UCSD-AML1 (cell line): ENCODE data around the gene S100A13.
"Not testable (repeated sequence)": the region's sequence is repeated elsewhere in the genome, so short reads cannot be mapped to it uniquely, and the experiment has no call there.

ENCODE experiments used
- DNase-seq: peaks from one replicate; lab custom pipeline; 2025; ENCODE audit not compliant: unreplicated experiment; lab: John Stamatoyannopoulos, UW

Gene S100A13

DNA sequence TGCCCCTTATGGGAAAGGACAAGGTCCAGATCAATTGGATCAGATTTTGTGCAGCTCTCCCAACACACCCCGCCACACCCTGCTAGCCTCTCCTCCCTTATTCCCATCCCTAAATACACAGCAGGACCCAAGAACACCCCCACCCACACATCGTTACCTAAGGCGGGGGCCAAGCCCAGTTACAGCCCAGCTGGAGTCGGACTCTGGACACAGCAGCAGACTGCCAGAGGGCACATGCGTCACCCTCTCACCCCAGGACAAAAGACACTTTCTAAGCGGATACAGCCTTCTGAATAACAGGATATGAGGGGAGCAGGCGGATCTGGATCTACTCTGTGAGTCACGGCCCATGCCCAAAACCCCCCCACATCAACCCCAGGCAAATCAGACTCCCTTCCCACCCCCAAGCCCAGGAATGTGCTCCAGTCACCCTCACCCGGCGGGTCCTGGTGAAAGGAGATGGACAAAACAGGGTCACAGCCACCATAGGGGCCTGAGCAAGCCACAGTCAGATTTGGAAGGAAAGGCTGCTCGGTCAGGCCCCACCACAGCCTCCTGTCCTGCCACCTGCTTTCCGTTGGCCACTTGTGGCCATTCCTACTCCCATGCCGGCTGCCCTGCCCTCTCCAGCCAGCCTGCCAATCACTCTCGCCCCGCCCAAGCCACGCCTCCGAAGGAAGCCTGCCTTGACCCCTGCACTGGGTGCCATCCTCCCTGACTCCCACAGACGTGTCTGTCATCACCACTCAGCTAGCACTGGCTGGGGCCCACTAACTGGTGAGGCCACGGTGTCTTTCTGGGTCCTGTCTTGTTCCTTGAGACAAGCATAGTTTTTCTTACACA lies 18.3 kb downstream of the S100A13 start:
- DNase-seq: peak; percentile 73

DNA sequence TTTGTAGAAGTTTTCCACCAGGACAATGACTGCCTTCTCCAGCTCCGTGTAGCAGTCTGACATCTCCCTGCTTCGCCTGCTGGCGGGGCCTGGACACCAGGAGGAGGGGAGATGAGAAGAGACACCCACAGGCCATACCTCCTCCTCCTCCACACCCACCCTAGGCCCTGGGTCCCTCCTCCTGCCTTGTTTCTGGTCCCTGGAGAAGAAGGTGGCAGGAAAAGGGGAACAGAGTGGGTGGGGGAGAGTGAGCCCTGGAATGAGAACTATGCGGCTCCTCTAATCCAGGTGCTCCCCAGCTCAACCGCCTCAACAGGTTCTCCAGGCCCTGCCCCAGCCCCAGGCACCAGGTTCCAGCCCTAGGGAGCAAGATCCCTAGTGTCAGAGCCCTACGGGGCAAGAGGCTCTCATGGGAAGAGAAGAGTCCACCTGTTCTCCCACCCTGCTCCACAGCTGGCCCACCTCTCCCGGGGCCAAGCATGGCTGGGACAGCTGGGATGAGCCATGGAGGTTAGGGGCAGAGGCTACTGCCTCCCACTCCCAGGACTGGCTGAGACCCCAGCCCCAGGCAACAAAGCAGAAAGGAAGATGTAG lies 19.1 kb downstream of the S100A13 start:
- DNase-seq: no peak

GRCh38 chr1:153607381-153607780 lies 19.9 kb downstream of the S100A13 start:
- no peak for DNase-seq

GRCh38 chr1:153606194-153606593 lies 21.1 kb downstream of the S100A13 start:
- no peak for DNase-seq

- DNase-seq: no peak
Observed at GRCh38 chr1:153602749-153603148, 24.6 kb downstream of the S100A13 start.

GRCh38 chr1:153599847-153600246 lies 27.5 kb downstream of the S100A13 start:
- no peak for DNase-seq

GRCh38 chr1:153598309-153599172 lies 28.8 kb downstream of the S100A13 start:
- DNase-seq: peak; percentile 54

DNA sequence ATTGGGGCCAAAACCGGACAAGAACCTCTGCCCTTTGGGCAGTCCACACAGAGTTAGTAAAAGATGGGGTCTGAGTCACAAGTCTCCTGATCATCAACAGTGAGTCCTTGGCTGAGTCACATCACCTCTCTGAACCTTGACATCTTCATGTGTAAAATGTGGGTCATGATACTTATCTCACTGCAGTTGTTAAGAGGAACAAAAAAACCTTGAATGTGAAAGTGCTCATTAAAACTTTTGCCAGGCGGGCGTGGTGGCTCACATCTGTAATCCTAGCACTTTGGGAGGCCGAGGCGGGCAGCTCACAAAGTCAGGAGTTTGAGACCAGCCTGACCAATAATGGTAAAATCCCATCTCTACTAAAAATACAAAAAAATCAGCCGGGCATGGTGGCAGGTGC lies 30.1 kb downstream of the S100A13 start:
- no peak for DNase-seq

GRCh38 chr1:153592748-153593147 lies 34.6 kb downstream of the S100A13 start:
- DNase-seq: no peak

DNA sequence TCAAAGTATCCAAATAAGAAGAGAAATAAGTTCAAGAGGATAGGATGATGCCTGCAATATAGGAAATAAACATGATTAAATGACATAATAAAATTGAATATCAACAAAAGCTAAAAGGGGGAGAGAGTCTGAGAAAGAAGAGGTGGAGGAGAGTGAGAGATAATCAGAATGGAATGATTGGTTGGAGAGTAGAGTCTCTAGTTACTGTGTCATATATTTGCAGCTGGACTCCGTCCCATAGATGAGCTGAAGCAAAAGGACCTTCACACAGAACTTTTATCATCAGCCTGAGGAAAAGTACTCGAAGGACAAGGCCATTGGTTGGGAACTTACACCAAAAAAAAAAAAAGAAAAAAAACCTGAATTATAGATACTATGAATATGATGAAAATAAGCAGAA lies 38.8 kb downstream of the S100A13 start:
- no peak for DNase-seq

DNA sequence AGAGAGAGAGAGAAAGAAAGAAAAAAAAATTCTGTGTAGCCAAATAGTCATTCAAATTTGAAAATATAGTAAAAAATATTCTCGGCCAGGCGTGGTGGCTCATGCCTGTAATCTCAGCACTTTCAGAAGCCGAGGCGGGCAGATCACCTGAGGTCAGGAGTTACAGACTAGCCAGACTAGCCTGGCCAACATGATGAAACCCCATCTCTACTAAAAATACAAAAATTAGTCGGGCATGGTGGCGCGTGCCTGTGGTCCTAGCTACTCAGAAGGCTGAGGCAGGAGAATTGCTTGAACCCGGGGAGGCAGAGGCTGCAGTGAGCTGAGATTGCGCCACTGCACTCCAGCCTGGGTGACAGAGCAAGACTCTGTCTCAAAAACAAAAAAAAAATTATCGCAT lies 39.3 kb downstream of the S100A13 start:
- DNase-seq: not testable (repeated sequence)

DNA sequence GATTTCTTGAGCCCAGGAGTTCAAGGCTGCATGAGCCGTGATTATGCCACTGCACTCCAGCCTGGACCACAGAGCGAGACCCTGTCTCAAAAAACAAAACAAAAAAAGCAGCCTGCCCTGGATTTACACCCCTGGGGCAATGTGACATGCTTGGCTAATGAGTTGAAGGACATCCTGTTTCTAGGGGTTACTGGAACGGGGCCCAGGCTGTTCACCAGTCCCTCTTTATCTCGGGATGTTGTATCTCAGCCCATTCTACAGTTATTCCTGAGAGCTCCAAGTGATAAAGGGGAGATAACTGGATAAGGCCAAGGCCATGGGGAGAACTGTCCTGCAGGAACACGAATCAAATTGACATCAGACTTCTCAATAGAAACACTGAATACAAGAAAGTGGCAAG lies 40.0 kb downstream of the S100A13 start:
- no peak for DNase-seq

DNA sequence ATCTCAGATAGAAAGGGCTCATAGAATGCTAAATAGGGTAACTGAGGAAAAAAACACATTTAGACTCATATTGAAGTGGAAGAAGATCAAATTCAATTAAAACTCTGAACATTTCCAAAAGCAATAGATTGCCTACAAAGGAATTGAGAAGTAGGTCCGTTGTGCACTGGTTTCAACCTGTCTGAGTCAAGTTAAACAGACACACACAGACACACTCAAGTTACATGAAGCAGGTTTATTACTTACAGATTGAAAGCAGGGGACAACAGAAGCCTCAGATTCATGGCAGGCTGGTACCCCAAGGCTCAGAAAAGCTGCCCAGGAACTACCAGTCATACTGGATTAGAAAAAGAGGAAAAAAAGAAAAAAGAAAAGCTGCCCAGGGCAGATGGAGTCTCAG lies 41.0 kb downstream of the S100A13 start:
- no peak for DNase-seq

- DNase-seq: no peak
Observed at GRCh38 chr1:153585006-153585405, 42.3 kb downstream of the S100A13 start.

GRCh38 chr1:153583976-153584375 lies 43.3 kb downstream of the S100A13 start:
- no peak for DNase-seq

DNA sequence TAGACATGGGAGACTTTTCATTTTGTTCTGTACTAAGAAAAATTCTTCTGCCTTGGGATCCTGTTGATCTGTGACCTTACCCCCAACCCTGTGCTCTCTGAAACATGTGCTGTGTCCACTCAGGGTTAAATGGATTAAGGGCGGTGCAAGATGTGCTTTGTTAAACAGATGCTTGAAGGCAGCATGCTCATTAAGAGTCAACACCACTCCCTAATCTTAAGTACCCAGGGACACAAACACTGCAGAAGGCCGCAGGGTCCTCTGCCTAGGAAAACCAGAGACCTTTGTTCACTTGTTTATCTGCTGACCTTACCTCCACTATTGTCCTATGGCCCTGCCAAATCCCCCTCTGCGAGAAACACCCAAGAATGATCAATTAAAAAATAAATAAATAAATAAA lies 43.8 kb downstream of the S100A13 start:
- DNase-seq: not testable (repeated sequence)

- not testable (repeated sequence) for DNase-seq
Observed at GRCh38 chr1:153582836-153583235, 44.5 kb downstream of the S100A13 start.

DNA sequence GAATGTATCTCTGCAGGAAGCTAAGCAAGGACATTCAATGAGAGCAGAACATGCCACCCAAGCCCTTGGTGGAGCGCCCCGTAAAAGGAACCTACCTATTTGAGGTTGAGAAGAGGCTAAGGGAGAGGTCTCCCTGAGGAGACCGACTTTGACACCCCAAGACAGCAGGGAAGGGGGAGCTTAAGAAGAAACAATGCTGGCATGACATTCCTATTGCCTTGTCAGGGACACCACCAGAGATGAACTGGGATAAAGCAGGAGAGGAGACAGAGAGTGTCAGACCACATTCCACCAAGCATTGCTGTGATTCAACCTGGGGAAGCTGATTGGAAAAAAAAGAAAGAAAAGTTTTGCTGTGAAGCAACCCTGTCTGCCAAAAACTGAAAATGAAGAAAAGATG lies 48.4 kb downstream of the S100A13 start:
- DNase-seq: no peak

DNA sequence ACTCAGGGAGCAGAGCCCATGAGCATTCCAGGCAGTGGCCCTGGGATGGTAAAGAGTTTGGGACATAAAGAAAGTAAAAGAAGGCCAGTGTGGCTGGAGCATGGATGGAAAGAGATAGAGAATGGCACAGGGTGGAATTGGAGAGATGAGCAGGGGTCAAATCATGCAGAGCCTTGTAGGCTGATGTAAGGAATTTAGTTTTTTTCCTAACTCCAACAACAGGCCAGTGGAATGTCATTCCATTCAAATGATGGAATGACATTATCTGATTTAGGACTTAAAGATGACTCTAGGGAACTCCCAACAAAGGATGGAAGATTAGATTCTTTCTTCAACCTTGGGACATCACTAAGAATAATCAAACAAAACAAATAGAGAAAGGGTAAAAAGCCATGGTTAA lies 48.8 kb downstream of the S100A13 start:
- DNase-seq: no peak

DNA sequence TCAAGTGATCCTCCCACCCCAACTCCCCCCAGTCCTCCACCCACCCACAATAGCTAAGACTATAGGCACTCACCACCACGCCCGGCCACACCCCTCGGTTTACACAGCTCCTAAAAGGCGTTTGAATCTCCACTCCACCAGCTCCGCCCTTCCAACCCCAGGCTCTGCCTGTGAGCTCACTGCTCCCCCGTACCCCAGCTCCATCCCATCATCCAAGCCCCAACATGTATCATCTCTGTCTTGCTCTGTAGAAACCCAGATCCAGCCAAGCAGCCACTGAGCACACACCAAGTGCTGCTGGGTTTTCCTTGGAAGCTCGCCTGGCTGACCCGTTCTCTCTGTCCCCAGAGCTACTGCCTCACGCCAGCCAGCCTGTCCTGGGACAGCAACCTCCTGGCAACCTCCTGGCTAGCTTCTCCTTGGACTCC lies 49.7 kb downstream of the S100A13 start:
- DNase-seq: no peak

DNA sequence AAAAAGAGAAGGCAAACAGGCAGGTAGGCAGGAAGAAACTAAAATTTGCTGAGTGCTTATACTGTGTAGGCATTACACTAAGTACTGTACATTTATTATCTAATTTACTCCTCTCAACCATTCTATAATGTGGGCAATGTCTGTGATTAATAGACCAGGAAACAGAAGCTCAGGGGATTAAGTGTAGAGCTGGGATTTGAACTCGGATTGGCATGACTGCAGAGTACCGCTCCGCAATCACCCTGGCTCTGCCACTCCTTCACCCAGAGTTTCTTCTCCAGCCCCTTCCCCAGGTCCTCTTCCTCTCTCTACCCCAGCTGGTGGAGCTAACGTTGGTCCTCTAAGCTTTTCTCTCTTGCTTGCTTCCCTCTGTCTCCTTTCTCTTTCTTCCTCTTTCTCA lies 50.2 kb downstream of the S100A13 start:
- DNase-seq: no peak

DNA sequence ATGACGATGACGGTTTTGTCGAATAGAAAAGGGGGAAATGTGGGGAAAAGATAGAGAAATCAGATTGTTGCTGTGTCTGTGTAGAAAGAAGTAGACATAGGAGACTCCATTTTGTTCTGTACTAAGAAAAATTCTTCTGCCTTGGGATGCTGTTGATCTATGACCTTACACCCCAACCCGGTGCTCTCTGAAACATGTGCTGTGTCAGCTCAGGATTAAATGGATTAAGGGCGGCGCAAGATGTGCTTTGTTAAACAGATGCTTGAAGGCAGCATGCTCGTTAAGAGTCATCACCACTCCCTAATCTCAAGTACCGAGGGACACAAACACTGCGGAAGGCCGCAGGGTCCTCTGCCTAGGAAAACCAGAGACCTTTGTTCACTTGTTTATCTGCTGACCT lies 51.8 kb downstream of the S100A13 start:
- DNase-seq: not testable (repeated sequence)
